GM18909 (cell line): ENCODE results near the gene CSRP1.

Experiments used
- ATAC-seq: cut with Tn5 transposase; IDR thresholded peaks from one replicate; pipeline ENCODE4 v1.9.1; 2021; ENCODE audit warnings: mild to moderate bottlenecking; ENCODE audit not compliant: unreplicated experiment, poor library complexity

CSRP1 gene

DNA sequence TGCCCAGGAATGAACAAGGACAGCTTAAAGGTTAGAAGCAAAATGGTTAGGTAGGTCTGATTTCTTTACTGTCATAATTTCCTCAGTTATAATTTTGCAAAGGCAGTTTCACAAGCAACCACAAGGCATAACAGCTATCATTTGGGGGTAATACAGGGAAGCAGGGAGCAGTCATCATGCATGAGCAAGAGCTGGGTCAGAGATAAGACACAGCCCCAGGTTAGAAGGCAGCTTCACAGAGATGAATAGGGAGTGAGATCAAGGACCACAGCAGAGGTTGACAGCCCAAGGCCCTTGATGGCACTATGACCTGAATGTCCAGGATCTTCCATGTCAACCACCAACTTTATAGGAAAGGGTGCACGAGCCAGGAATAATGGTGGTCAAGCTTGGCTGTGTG, 9.0 kb upstream of the CSRP1 start:
- no peak for ATAC-seq

DNA sequence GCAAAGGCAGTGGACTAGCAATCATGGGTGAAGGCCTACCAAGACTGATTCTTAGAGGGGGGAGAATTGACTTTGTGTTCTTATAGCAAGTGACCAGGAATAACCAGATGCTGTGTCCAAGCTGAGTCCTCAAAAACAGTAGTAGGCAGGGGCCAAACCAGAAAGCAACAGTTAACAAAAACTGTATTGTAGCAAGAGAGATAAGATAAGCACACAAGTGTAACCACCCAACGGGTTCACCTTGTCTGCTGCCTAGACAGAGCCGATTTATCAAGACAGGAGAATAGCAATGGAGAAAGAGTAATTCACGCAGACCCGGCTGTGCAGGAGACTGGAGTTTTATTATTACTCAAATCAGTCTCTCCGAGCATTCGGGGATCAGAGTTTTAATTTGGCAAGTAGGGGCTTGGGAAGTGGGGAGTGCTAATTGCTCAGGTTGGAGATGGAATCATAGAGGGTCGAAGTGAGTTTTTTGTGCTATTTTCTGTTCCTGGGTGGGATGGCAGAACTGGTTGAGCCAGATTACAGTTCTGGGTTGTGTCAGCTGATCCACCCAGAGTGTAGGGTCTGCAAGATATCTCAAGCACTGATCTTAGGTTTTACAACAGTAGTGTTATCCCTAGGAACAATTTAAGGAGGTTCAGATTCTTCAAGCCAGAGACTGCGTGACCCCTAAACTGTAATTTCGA, 8.3 kb upstream of the CSRP1 start:
- no peak for ATAC-seq

DNA sequence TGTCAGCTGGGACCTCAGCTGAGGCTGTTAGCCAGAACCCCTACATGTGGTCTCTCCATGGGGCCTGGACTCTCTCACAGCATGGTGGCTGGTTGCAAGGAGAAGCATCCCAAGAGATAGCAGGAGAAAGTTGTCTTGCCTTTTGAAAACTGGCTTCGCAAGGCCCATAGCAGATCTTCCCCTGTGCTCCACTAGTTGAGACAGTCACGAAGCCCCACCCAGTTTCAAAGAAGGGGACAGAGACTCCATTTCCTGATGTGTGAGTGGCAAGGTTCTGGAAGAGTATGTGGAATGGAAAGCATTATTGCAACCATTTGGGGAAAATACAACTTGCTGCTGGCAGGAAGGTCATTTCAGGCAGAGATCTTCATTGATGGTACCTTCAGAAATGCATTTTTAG, 7.5 kb upstream of the CSRP1 start:
- ATAC-seq: no peak

DNA sequence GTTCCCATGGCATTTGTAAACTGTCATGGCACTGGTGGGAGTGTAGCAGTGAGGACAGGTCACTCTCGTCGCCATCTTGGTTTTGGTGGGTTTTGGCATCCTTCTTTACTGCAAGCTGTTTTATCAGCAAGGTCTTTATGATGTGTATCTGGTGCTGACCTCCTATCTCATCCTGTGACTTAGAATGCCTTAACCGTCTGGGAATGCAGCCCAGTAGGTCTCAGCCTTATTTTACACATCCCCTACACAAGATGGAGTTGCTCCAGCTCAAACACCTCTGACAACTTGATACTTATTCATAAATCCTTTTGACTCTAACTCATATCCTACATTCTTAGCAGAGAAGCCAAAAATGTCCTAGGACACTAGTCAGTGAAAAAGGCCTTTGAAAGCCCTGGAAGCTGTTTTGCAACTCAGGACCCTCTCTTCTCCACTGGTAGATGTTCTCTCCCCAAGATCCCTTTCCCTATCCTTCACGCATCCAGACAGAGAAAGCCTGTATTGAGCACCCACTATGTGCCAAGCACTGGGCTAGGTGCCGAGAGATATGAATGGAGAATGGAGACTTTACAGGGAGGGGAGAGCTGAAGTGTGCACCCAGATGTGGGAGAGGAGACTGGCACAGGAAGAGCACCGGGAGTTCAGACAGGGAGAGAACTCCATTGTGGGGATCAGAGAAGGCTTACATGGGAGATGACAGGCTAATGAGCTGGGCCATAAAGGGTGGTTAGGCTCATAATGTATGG, 6.7 kb upstream of the CSRP1 start:
- ATAC-seq: no peak

DNA sequence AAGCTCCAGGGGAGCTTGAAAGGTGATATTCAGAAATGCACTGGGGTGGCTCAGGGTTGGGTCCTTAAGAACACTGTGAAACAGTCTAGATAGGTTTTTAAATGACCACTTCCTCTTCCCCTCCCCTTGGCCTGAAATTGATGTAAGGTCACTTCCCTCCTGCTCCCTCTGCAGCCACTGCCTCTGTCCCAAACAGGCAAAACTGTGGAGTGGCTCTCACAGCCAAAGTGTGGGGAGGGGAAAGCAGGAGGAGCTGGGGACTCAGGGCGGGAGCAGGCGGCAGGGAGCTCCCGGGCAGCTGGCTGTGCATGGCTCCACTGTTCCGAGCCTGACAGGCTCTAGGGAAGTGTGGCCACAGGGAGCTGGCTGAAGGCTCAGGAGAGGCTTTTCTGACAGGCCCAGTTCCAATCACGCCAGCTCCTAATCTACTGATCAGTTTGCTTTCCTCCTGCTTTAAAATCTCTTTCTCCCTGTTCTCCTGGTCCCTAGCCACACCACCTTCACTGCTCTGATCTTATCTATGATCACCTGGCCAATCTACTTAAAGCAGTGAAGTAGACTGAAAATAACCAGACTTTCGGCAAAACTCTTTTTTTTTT, 5.1 kb upstream of the CSRP1 start:
- no peak for ATAC-seq

DNA sequence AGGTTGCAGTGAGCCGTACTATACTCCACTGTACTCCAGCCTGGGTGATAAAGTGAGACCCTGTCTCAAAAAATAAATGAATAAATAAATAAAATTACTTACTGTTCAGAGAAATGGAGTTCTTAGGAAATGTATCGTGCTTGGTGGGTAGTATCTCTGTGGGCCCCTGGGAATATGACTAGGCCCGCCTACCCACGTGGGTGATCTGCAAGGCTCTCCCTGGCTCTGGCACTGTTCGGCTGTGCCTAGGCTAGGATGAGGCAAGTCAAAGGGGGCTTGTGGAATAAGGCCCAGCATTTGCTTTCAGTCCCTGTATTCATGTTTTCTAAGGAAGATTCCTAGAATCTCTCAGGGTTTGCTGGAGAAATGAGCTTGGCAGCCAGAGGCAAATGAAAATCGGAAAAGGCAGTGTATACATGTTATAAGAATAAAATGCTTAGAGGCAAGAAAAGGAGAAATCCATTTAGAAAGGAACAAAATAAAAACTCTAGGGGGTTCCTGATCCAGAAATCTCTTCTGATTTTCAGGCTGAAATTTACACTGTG, 4.5 kb upstream of the CSRP1 start:
- ATAC-seq: no peak

DNA sequence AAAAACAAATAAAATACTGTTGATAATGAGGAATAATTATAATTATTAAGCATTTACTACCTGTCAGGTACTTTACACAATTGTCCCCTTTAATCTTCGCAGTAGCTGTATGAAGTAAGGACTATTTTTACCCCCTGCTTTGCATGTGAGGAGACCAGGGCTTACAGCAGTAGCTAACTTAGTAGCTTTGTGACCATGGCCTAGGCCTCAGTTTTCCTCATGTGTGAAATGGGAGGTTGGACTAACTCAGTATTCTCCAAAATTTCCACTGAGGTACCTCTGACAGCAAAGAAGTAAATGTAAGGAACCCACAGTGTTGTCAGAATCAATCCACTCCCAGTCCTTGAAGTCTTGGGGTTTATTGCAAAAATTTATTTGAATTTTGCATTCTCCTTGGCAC, 3.8 kb upstream of the CSRP1 start:
- no peak for ATAC-seq

DNA sequence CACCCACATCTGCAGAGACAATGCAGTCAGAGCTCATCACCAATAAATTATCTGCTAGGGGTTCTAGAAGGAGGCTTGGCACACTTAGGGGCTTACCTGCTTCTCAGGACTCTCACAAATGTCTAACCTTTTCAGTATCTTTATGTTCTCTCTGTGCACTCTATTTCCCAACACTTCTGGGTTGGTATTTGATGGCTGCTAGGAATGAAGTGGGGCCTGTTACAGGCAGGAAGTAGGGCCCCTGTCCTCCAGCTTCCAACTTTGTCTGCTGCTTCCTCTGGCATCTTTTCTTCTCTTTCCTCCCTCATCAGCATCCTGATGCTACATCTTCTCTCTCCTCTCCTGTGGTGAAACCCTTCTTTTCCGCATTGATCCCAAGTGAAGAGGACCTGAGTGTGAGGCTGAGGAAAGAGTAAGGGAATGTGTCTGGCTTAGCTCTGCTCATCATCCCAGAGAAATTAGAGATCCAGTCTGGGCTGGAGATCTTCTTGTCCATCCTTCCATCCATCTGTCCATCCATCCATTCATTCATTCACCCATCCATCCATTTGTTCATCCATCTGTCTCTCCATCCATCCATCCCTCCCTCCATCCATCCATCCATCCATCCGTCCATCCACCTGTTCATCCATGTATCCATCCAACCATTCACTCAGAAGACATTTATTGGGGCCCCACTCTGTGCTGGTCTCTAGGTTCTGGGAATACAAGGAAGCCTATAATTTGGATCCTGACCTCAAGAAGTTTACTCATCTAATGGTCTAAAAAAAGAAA, 2.9 kb upstream of the CSRP1 start:
- no peak for ATAC-seq

DNA sequence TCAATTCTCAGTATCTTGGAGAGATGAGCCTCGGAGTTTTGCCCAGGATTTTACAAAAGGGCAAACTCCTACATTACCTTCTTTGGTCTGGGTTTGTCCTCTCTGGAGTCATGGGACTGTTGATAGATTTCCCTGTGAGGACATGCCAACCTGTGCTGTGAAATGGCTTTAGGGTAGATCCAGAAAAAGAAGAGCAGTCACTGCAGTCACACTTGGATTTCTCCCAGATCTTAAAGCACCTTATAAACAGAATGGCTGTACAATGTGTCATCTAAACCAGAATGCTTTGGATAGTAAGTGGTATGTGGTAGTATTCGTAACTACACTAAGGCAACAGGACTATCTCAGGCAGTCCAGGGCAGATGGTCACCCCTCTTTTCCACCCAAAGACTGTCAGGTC, 1.9 kb upstream of the CSRP1 start:
- no peak for ATAC-seq

DNA sequence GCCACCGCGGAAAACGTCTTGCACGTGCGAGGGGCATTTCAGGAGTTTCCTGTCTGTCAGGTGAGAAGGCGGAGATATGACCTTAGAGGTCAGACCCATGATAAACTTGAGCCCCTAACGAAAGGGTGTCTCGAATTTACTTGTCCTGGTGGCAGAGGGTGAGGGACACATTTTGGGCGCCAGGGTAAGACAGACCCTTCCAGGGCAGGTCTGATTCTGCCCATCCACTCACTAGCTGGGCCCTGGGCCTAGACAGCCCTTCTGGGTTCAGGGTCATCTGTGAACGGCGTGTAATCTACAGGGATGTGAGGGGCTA, 395 bp upstream of the CSRP1 start:
- ATAC-seq: peak; percentile 1

DNA sequence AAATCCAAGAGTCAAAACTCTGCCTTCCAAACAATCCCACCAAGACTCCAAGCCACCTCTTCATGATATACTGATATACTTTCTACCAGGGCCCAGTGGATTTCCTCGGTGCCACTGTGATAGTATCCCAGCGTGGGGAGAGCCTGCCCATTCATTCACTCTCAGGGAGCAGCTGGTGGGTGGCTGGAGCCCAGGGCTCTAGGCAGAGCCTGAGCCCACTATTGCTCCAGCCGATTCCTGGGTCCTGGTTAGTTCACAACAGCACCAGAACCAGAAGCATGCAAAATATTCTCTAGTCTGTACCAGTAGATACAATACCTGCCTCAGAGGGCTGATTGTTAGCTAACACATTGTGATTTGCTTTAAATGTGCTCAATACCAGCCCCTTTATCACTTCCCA, 831 bp downstream of the CSRP1 start:
- ATAC-seq: no peak

DNA sequence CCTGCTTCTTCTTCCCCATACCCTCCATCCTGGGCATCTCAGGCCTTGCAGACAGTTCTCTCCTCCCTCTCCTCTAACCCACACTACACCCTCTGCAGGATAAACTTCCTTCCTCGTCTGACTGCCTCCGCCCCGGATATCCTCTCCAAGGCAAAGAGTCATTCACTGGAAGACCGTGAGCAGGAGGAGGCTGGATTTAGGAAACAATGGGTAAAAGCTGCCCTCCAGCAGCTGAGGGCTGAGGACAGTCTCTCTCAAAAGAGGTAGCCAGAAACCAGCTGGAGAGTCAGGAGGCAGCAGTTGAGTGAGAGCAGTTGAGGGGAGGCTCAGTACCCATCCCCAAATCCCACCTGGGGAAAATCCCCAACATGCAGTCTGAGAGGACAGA, 1.4 kb downstream of the CSRP1 start:
- no peak for ATAC-seq

DNA sequence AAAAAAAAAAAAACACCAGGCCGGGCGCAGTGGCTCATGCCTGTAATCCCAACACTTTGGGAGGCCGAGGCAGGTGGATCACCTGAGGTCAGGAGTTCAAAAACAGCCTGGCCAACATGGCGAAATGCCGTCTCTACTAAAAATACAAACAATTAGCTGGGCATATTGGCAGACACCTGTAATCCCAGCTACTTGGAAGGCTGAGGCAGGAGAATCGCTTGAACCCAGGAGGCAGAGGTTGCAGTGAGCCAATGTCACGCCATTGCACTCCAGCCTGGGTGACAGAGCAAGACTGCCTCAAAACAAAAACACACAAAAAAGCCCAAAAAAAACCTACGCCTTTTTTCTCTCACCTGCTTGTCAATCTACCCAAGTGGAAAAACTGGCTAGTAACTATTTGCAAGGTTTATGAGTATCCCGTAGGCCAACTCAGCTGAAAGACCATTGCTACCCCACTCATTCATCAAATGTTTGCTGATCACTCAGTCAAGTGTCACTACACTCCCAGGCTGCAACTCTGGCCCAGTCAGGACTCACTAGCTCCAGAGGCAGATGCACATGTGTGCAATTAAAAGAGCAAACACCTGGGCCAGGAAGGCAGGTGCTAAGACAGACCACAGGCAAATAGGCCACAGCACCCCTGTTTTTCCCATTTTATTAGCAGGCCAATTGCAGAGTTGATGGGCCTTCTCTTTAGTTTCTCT, 2.0 kb downstream of the CSRP1 start:
- ATAC-seq: no peak

DNA sequence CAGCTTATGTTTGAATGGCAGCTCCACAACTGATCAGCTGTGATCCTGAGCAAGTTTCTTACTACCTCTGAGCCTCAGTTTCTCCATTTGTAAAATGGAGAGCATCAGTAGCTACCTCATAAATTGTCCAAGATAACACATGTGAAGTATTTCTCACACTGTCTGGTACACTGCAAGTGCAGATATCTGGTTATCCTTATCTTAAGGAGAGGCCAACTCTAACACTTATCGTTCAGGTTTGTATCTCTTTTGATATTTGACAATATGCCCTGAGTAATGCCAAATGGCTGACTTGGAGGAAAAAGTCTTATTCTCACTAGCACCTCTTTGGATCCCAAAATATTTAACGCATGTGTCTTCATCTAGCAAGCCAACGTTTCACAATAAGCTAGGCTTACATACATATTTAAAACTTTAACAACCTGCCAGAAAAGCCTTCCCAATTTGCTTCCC, 2.7 kb downstream of the CSRP1 start:
- no peak for ATAC-seq

DNA sequence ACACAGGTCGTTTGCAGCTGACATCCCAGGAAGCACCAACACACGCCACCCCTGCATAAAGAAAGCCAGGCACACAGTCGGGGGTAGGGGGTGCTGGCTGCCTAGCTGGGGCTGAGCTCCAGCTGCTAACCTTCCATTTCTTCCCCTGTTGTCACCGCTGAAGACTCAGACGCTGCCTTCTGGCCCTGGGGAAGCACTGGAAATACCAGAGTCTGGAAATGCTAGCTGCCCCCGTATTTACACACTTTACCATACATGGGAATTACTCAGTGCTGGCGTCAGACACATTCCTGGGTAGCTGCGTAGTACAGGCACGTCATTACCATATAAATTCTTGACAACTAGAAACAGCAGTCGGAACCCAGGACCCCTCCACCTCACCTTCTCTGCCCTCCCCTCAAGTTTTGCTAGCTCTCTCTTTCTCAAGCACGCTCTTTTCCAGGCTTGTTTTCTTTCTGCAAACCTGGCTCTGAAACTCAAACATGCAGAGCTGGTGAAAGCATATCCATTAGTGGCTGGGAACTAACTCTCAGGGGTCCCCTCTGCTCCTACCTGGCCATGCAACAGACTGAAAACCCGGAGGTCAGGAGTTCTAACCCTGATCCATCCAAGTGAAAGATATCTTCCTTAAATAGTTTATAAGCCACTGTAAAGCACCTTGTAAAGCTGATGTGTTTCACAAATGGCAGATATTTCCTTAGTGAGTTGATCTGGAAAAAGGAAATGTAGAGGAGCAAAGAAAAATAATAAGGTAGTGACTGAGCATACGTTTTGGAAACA, 3.3 kb downstream of the CSRP1 start:
- no peak for ATAC-seq

DNA sequence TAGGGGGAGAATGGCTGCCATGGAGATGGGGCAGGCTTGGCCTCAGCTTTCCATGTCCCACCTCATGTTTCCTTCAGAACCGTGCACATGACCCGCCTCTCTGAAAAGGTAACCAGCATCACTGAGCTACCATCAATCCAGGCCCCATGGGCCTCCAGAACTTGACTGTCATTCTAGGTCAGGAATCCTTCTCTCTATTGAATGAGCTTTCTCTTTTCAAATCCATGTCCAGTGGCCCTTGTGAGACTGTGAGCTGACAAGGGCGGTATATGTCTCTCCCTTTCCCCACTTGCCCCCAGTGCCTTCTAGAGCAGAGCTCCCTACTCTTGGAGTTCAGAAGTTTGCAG, 4.4 kb downstream of the CSRP1 start:
- no peak for ATAC-seq

DNA sequence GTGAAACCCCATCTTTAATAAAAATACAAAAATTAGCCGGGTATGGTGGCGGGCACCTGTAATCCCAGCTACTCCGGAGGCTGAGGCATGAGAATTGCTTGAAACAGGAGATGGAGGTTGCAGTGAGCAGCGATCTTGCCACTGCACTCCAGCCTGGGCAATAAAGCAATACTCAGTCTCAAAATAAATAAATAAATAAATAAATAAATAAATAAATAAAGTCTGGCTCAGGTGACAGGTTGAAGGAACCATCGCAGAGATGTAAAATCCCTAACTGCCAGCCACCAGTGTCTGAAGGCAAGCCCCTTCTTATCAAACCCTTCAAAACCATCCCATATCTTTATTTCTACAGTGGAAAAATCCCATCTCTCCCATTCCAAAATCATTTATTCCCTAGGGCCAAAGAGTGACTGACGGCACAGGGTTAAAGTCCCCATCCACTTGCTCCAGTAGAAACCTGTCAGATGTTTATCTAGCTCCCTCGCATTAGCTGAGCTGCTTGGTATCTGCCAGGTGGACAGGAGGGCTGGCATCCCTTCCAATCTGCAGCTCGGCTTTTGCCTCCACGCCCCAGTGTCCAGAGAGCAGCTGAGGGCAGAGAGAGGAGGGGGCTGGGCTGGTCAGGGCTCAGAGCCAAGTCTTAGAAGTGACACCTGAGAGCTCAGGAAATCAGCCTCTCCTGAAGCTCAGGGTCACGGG, 5.0 kb downstream of the CSRP1 start:
- no peak for ATAC-seq

DNA sequence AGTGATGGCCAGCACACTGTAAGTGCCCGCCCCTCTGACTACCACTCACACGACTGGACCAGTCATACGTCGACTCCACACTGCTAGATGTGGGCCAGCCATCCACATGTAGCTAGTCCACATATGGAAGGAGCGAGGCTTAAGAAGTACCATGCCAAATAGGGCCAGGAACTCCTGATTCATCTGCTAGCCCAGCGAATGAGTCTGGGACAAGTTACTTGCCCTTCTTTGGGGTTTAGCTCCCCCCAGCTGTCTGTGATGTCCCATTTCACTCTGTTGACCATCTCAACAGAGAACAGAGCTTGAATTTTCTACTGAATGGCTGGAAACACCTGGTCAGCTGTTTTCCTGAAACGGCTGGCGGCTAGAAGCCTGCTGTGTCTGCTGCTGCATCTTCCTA, 5.8 kb downstream of the CSRP1 start:
- no peak for ATAC-seq

DNA sequence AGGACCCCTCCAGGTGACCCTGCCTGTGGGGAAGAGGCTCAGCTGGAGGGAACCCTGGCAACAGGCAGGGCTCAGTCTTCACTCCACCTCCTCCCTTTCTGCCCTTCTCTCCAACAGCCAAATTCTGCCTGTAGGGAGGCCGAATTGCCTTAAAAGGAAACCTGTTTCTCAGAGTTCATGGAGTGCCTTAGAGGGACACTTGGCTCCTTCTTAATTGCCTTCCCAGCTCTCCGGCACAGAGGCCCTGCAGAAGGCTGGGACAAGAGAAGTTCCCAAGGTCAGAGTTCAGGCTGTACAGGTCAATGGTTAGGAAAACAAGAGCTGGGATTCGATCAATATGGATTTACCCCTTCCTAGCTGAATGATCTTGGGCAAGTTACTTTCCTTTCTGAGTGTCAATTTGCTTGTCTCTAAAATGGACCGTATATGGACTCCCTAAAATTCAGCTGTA, 6.2 kb downstream of the CSRP1 start:
- no peak for ATAC-seq
